Tibial artery (tissue), 4 donors: ENCODE results near the gene WNT11.
"Not testable (repeated sequence)": the region's sequence is repeated elsewhere in the genome, so short reads cannot be mapped to it uniquely, and the experiment has no call there.

Experiments
- DNase-seq, 2 donors: peaks; one replicate each; pipeline ENCODE4 v3.0.0-alpha.2; 2019
- H3K27ac ChIP-seq, 2 donors: fragments of 200-600 bp; sonication (generic) in 1 of 2; 1 replicate in 1 of 2; 2 replicates in 1 of 2; pipeline ENCODE4 v1.5.1; 2018 to 2019; ENCODE audit warnings: mild to moderate bottlenecking in 1 of 2
- H3K27me3 ChIP-seq, 2 donors: fragments of 200-600 bp; sonication (generic) in 1 of 2; one replicate each; pipeline versions ENCODE4 v1.5.1 to v1.6.0; 2016 to 2019
- H3K36me3 ChIP-seq, 3 donors: fragments of 200-600 bp; sonication (generic) in 2 of 3; one replicate each; pipeline ENCODE4 v1.5.1; 2016 to 2019; ENCODE audit warnings: mild to moderate bottlenecking in 2 of 3
- H3K4me1 ChIP-seq, 4 donors: fragments of 200-600 bp; sonication (generic) in 2 of 4; 1 replicate in 3 of 4; 2 replicates in 1 of 4; pipeline ENCODE4 v1.5.1; 2016 to 2019
- H3K4me3 ChIP-seq, 2 donors: fragments of 200-600 bp; sonication (generic) in 1 of 2; 1 replicate in 1 of 2; 2 replicates in 1 of 2; pipeline ENCODE4 v1.5.1; 2018 to 2019; ENCODE audit warnings: mild to moderate bottlenecking in 2 of 2
- H3K9me3 ChIP-seq, 3 donors: fragments of 200-600 bp; sonication (generic) in 1 of 3; one replicate each; pipeline ENCODE4 v1.5.1; 2016 to 2019
- CTCF ChIP-seq, 2 experiments: fragments of 200-600 bp in 1 of 2; fragments of 450-650 bp in 1 of 2; IDR thresholded peaks; one replicate each; pipeline ENCODE4 v1.5.1; 2017 to 2019; ENCODE audit warnings: antibody characterized with exemption in 2 of 2, mild to moderate bottlenecking in 1 of 2, moderate library complexity in 1 of 2
- intact Hi-C: fragments of 100-400 bp; cut with DNase I; formaldehyde crosslinking; loops from one replicate; pipeline ENCODE4 v1.15.0; 2023; ENCODE audit warnings: low total_unique reads

Gene WNT11

DNA sequence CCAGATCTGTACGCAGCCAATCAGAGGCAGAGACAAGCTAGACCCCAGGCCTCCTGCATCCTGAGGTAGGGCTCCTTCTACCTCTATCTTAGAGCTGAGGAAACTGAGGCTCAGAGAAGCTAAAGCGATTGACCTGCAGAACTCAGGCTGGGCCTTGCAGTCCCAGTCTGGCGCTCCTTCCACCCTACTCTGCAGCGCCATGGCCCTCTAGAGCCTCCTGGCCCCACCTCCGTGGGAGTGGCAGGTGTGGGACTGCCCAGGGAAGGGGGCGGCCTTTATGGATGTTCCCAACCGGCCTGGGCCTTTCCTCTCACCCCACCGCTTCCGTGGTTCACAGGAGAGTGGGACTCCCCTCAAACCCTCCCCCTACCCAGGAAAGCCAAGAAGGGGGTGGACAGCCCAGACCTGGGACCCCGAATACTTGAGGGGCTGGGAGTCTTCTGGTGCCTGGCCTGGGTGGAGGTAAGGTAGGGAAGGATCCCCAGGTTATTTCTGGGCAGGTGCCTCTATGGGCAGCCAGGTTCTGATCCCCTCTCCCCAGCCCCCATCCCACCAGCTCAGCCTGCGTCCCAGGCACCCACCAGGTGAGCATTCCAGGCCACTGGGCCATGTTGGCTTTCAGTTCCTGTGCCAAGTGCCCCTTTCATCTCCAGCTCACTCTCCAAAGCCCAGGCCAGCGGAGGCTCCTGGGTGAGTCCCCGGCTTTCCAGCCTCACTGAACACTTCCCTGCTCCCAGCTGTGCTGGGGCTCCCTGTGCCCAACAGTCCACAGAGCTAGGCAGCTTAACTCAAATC, 3.0 kb downstream of the WNT11 start:
- H3K27me3 ChIP-seq = peaks cover 0 to 14% of the 10 kb centered on the region in 2 donors
- intact Hi-C loops = no loop called here
- DNase-seq = no peak
- H3K36me3 ChIP-seq = no peaks in the 10 kb centered on the region
- H3K4me3 ChIP-seq = no peak overlapping the region
- no peak for TF ChIP-seq CTCF (IDR thresholded peaks at IDR 0.05)
- peaks cover 0 to 27% (median 24%) of the 10 kb centered on the region in 4 donors for H3K4me1 ChIP-seq
- no peak overlapping the region for H3K27ac ChIP-seq
- no peaks in the 10 kb centered on the region for H3K9me3 ChIP-seq

DNA sequence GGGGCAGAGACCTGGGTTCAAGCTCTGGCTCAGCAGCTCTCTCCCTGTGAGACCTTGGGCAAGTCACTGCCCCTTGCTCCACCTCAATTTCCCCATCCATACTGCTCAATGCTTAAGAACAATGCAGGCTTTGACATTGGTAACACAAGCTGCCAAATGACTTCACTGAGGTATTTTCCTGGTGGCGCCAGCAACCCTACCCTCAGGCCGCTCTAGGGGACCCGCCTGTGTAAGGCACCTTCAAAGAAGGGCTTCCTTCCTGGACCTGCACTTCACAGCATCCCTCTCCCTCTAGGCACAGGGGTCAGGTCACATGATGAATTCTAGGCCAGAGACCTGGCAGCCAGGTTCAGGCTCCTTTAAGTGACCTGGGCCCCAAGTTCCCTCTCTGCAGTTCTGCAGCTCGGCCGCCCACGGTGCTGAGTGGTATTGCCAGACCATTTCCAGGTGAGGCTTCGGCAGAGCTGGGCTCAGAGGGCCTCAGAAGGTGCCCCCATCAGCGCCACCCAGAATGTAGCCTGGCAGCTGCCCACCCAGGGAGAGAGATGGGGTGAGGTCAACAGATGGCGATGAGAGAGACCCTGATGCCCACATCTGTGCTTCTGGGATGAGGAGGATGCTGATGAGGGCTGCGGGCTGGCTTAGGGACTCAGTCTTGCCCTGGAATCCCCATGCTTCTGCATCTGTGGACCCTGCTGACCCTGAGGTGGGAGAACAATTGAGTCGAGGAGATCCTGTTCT, 4.5 kb downstream of the WNT11 start:
- peaks cover 0 to 14% of the 10 kb centered on the region in 2 donors for H3K27me3 ChIP-seq
- intact Hi-C loops = no loop called here
- H3K4me3 ChIP-seq = no peak overlapping the region
- H3K27ac ChIP-seq = no peak overlapping the region
- DNase-seq = no peak
- no peaks in the 10 kb centered on the region for H3K36me3 ChIP-seq
- H3K4me1 ChIP-seq = peaks cover 0 to 14% (median 12%) of the 10 kb centered on the region in 4 donors
- TF ChIP-seq CTCF (IDR thresholded peaks at IDR 0.05) = no peak
- no peaks in the 10 kb centered on the region for H3K9me3 ChIP-seq

- no peak overlapping the region for H3K4me3 ChIP-seq
- DNase-seq = no peak
- no peak overlapping the region for H3K27ac ChIP-seq
- H3K36me3 ChIP-seq = no peaks in the 10 kb centered on the region
- no peak for TF ChIP-seq CTCF (IDR thresholded peaks at IDR 0.05)
- intact Hi-C loops = no loop called here
- H3K27me3 ChIP-seq = peaks cover 0 to 12% of the 10 kb centered on the region in 2 donors
- H3K4me1 ChIP-seq = peaks cover 0 to 6% (median 4%) of the 10 kb centered on the region in 4 donors
- no peaks in the 10 kb centered on the region for H3K9me3 ChIP-seq
Measured at GRCh38 chr11:76201056-76201455, 5.2 kb downstream of the WNT11 start.

DNA sequence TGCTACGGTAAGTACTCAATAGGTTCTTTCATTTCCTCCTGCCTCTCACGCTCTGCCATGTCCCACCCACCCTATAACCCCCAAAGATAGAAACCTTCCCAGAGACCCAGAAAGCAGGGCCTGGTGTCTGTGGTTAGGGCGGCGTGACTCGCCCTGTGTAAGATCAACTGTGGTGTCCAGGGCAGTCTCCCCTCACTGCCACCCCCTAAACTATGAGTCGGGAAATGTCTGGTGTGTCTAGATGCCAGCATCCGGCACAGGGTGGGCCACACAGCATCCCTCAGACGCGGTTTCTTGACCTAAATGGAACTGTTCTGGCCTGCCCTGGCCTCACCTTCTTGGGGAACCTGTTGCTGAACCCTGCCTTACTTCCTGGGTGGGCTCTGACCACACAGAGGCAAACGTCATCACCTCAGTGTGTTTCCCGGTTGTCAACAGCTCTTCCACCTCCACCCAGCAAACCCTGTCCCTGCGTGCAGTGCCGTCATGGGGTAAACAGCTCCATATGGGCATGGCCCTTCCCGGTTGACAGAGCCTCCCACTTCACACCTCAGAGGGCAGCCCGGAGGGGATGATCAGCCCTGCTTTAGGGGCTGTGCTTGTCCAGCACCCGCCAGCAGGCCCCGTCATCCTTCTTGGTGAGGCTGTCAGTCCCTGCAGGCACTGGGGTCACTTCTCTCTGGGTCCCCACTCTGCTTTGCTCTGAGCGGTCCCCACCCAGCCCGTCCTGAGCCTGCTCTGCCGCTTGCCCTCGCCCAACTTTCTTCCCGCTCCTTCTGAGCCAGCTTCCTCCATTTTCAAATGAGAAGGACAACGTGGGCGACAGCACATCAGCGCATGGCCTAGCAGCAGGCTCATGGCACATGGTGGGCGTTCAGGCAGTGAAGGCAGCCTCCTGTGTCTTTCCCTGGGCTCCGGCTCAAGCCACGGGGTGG, 6.0 kb downstream of the WNT11 start:
- Histone ChIP-seq H3K9me3 (no peaks in the 10 kb centered on the region), H3K4me1 (no peaks in the 10 kb centered on the region), H3K36me3 (no peaks in the 10 kb centered on the region), H3K27me3 (peaks cover 0 to 6% of the 10 kb centered on the region in 2 donors), H3K27ac (no peak overlapping the region), H3K4me3 (no peak overlapping the region)
- intact Hi-C loops = no loop called here
- DNase-seq = no peak
- TF ChIP-seq CTCF (IDR thresholded peaks at IDR 0.05) = no peak

DNA sequence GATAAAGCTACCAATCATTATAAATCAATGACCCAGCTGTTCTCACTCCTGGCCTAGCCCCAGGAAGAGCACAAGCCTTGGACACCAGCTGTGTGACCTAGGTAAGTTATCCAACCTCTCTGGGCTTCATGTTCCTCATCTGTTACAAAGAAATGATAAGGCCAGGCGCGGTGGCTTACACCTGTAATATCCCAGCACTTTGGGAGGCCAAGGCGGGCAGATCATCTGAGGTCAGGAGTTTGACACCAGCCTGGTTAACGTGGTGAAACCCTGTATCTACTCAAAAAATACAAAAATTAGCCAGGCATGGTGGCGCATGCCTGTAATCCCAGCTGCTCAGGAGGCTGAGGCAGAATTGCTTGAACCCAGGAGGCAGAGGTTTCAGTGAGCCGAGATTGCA, 7.6 kb downstream of the WNT11 start:
- H3K36me3 ChIP-seq, H3K9me3 ChIP-seq, H3K4me1 ChIP-seq, H3K27me3 ChIP-seq, intact Hi-C loops, H3K27ac ChIP-seq, DNase-seq, H3K4me3 ChIP-seq: not testable (repeated sequence)
